ENCODE measurements around the gene PTRH1.

Gene PTRH1

DNA sequence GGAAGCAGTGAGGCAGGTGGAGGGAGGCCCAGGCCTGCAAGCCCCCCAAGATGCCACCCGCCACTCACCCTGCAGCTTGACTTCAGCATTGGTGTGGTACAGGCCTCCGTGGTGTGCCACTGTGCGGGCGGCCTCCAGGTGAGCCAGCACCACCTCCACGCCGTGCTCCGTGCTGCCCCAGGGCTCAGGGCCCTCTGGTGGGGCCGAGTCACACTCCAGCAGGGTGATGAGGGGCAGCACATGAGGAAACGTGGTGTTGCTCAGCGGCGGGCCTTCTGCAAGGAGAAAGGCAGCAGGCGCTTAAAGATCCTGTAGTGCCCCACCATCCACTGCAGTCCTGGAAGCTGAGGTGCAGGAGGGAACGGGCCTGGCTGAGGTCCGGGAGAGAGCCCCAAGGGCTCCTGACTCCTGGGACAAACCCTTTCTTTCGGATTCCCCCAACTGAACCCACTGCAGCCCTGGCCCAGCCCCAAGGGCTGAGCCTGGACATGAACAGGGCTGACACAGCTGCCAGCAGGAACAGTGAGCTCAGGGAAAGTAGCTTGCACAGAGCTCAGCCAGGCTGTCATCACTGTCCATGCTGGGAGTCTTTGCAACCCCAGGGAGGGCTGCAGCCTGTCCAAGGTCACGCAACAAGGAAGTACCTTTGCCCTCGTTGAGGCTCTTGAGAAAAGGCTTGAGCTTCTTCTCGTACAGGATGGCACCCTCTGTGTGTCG lies 24.3 kb upstream of the PTRH1 start:
- DNase-seq: no peak

DNA sequence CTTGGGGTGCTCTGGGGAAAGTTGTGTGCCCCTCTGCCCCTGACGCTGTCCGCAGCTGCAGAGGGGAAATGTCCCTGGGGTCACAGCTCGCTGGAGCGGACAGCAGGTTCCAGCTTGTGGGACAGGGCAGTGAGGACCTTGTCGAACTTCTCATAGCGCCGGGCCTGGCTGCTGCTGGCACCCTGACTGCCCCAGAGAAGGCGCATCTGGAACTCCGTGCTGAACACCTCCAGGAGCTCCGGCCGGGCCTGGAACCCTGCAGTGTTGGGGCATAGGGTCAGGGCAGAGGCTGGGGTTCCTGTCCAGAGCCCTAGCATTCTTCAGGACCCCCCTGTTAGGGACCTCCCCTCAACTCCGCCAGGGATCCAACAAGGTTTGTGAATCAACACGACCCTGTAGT lies 23.2 kb upstream of the PTRH1 start:
- DNase-seq: no peak

DNA sequence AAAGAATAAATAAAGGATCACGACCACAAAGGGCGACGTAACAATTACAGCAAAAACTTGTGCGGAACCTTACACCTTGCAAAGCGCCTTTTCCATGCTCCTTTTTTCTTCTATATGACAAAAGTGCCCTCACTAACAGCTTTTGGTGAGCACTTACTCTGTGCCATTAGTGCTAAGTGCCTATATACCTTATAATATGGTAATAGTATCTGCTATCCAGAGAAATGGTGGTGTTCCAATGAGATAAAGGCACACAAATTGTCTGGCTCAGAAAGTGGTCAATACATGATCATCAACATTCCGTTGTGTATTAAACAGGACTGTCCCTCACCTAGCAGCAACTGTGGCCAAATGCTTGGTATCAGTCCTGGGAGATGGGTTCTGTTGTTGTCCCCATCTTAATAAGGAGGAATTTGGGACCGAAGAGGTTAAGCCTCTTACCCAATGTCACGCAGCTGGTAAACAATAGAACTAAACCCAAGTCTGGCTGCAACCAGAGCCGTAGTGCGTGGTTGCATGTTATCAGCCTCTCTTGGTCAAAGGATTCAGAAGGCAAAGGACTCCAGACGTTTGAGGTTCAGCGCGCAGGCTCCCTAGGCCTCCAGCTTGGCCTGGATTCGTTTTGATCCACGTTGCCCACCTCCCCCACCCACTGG lies 20.2 kb upstream of the PTRH1 start:
- no peak for DNase-seq

DNA sequence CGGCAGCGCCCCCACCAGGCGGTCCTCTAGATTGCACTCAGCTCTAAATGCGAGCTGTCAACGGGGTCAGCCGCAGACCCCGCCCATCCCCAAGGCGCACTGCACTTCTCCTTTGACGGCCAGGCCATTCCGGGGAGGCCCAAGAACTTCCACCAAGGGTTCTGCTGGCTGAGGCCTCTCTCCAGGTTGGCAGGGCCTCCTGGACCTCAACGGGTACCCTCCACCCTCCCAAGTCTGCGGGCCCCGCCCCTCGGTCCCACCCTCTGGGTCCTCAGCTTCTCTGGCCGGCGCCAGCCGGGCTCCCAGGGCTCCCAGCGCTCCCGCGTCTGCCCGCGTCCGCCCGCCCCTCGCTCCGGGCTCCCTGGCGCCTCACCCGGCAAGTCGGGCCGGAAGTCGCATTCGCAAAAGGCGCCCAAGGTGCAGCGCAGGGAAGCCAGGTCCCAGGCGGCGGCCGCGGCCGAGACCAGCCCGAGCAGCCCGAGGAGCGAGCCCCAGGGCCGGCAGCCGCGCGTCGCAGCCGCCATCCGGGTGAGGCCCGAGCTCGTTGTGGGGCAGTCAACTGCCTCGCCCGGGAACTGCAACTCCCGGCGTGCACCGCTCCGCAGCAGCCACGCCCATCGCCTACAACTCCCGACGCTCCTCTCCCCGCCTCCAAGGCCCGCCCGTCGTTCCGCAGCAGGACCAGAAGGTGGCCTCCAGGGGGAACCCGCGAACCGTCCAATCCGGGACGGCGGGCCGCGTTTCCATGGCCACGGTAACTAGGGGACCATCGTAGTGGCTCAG lies 19.5 kb upstream of the PTRH1 start, which contains the start of gene TOR2A:
TSS of gene TOR2A (minus strand) at position 548 of the 783 bp plus-strand sequence. CDS start at position 524, 24 bp downstream.
- peak; percentile 91 for DNase-seq

GRCh38 chr9:127734247-127734746 lies 18.8 kb upstream of the PTRH1 start:
- no peak for DNase-seq

DNA sequence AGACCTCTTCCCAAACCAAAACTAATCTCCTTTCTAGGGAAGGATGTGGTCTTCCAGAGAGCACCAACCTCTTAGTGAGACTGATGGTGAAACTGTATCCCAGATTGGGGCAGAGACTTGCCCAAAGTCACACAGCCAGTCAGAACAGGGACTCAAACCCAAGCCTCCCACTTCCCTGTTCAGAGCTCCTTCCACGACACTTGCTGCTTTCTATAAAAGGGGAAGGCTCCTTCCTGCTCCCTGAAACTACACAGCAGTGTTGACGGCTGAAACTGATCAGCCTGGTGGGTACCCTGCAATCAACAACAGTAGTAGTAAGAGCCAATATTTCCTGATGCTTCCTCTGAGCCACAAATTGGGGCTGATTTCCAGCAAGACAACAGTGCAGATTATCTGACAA lies 18.2 kb upstream of the PTRH1 start:
- no peak for DNase-seq

- no peak for DNase-seq
Observed at GRCh38 chr9:127732444-127732843, 17.0 kb upstream of the PTRH1 start.

DNA sequence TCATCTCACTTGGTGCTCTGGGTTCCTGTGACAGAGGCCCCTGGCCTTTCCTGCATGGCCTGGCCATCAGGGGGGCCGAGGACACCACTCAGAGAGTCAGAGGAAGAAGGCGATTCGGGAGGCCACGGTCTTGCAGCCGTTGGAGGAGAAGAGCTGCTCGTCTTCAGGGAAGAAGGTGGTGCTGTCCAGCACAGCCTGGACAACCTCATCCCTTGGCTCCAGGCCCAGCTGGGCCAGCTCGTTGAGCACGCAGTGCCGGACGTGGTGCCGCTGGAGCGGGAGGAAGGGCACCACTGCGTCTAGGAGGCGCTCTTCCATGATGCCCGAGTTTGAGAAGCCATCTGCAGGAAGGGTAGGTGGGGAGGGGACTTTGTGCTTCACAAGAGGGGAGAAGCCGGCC lies 16.5 kb upstream of the PTRH1 start:
- DNase-seq: no peak

DNA sequence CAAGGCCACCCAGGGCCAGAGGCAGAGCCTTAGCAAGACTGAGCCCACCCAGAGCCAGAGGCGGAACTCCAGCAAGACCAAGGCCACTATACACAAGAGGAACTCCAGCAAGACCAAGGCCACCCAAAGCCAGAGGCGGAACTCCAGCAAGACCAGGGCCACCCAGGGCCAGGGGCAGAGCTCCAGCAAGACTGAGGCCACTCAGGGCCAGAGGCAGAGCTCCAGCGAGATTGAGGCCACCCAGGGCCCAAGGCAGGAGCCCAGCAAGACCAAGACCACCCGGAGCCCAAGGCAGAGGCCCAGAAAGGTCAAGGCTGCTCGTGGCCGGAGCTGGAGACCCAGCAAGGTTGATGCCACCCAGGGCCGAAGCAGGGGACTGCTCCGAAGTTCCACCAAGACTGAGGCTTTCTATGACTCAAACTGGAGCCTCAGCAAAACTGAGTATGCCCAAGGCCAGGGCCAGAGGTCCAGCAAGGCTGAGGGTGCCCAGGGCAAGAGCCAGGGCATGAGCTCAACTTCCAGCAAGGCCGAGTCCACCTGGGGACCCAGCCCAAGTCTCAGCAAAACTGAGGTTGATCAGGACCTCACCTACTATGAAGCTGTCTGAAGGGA lies 15.4 kb upstream of the PTRH1 start:
- DNase-seq: no peak

DNA sequence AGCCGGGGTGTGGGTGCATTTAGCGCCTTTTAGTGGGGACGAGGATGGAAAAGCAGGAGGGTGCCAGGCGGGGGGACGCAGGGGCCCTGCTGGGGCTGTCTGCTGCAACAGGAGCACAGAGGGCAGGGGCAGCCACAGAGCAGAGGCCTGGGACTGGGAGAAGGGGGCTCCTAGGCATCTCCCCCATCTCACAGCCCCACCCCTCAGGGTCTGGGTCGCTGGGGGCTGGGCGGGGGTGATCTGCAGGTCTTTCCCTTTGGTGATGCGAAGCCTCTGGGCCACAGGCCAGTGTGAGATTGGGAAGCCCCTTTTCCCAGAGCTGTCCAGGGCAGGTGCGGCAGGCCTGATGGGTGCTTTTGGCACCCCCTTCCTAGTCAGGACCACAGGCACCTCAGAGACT lies 14.8 kb upstream of the PTRH1 start:
- DNase-seq: no peak

- DNase-seq: no peak
Observed at GRCh38 chr9:127729522-127730256, 14.2 kb upstream of the PTRH1 start.

DNA sequence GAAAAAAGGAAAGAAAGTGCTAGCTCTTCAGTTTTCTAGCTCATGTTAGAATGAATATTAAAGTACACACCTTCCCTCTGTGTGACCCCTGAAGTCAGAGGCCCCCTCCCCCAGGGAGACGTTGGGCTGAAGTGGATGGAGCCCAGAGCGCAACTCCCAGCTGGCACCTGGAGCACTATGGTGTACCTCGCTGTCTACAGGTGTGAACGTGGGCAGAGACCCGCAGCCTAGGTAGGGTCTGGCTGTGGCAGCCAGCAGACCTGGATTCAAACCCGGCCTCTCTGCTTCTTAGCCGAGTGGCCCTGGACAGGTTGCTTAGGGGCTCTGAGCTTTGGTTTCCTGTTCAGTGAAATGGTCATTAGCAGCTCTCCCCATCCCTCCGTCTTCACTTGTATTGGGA lies 13.3 kb upstream of the PTRH1 start:
- DNase-seq: no peak

- DNase-seq: no peak
Observed at GRCh38 chr9:127726871-127727270, 11.4 kb upstream of the PTRH1 start.

GRCh38 chr9:127724012-127724411 lies 8.5 kb upstream of the PTRH1 start:
- no peak for DNase-seq

GRCh38 chr9:127723444-127723843 lies 8.0 kb upstream of the PTRH1 start:
- no peak for DNase-seq

- DNase-seq: no peak
Observed at GRCh38 chr9:127723013-127723412, 7.5 kb upstream of the PTRH1 start.

DNA sequence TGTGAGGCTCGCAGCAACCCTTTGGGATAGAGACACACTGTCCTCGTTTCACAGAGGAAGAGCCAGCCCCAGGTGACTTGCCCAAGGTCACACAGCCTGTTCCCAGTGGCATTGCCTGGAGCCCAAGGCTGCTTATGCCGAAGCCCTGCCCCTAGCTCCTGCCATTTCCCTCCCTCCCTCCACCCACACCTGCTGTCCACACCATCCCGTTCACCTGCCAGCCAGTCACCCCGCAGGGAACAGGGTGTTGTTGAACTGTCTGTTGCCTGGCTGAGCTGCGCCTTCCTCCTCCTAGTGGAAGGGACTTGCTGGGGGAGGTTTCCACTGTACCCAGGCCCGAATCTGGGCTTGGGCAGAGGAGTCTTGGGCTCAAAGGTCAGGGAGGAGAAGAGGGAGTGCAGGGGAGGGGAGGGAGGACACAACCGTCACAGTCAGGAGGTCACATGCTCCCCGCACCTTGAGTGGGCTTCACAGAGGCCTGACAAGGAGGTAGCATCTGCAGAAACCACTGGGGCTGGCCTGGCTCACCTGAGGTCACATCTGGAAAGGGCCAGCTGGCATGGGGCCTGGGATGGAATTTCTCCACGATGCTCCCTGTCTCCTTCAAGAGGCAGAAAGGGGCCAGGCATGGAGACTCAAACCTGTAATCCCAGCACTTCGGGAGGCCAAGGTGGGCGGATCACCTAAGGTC lies 6.7 kb upstream of the PTRH1 start:
- DNase-seq: no peak

DNA sequence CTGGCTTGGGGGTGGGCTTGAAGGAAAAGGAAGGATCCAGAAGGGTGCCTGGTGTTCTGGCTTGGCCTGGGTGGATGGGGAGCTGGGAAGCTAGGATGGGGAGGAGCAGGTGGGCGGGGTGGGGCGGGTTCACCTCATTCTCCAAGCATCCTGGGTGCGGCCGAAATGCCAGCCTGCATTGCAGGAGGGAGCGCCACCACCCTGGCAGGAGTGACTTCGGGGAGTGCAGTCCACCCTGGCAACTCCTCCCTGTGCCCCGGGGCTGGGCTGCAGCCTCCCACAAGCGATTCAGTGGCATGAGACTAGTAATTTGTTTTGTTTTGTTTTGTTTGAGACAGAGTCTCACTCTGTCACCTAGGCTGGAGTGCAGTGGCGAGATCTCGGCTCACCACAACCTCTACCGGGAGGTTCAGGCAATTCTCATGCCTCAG lies 5.9 kb upstream of the PTRH1 start:
- DNase-seq: no peak

GRCh38 chr9:127720865-127721227 lies 5.4 kb upstream of the PTRH1 start:
- DNase-seq: no peak

DNA sequence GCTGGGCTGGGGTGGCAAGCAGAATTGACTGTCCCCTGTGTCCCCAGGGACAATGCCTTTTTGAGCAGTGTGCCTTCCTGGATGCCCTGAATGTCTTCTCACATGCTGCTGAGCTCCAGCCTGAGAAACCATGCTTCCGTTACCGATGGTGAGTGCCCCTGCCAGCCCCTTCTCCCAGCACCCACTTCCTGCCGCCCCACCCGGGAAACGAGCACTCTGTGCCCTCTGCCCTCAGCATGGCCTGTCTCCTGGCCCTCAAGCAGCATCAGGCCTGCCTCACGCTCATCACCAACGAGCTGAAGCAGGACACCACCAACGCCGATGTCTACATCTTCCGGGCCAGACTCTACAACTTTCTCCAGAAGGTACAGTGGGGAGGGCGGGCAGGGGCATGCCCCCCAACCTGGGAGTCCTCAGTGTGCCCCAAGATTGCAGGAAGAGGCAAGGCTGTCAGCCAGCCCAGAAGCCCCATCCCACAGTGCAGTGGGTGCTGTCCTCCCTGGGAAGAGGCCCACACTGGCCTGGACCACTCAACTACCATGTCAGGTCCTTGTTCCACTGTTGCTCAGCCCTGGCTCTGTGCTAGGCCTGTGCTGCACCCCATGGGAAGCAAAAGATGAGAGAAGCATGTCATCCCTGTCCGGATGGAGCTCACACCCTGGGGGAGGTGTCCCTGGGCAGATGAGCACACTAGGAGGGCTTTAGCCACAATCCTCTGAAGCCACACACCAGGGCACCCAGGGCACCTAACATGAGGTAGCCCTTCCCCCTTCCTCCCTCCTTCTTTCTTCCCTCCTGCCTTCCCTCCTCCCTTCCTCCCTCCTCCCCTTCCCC lies 4.8 kb upstream of the PTRH1 start:
- no peak for DNase-seq

GRCh38 chr9:127717766-127718165 lies 2.3 kb upstream of the PTRH1 start:
- no peak for DNase-seq

All from NK-92 treated with Interleukin-12 subunit alpha and Interleukin-12 subunit beta, amount 100 ng/mL, for 24 hours (cell line).